GM11168 (cell line): ENCODE measurements around the gene RIOK3.
"Not testable (repeated sequence)": the region's sequence is repeated elsewhere in the genome, so short reads cannot be mapped to it uniquely, and the experiment has no call there.

Experiments used
- in situ Hi-C: fragments of 300-500 bp; cut with MboI; formaldehyde crosslinking; loops from one replicate; pipeline ENCODE4 v1.12.0; 2022; ENCODE audit warnings: low sequenced_read_pairs; ENCODE audit not compliant: unreplicated experiment

The RIOK3 gene

DNA sequence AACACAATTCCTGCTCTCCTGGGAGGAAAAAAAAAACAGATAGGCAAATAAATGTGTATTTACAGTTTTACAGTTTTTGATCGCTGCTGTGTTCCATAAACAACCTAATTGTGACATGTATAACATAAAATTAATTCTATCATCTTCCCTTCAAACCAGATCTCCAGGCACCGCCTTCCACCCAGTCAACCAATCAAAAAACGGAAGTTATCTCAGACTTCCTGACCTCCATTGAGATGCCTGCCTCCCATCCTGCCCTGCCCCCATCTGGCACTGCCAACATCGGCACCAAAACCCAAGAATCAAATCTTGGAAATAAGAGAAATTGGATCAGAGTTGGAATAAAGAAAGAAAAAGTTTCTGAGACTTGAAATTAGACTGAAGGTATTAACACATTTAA lies 3.1 kb upstream of the RIOK3 start:
- in situ Hi-C loops, result no loop called here

DNA sequence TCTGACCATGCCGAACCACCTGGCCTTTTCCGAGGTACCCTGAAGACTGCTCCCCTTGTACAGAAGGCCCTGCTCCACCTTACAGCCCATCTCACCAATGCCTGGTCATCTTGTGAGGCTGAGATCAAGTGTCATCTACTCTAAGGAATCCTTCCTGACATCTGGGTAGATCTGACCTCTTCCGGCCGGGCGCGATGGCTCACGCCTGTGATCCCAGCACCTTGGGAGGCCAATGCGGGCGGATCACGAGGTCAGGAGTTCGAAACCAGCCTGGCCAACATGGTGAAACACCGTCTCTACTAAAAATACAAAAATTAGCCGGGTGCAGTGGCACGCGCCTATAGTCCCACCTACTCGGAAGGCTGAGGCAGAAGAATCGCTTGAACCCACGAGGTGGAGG lies 2.1 kb upstream of the RIOK3 start:
- in situ Hi-C loops, result no loop called here

DNA sequence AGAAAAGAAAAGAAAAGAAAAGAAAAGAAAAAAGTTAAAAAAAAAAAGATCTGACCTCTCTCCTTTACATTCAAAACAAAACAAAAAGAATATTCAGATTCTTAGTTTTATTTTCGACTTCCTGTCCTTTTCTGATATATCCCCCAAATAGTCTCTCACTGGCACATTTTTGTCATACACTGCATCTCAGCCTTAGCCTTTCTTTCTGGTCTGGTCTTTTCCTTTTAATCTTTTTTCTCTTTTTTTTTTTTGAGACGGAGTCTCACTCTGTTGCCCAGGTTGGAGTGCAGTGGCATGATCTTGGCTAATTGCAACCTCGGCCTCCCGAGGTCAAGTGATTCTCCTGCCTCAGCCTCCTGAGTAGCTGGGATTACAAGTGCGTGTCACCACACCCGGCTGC lies 1.6 kb upstream of the RIOK3 start:
- in situ Hi-C loops, result no loop called here

DNA sequence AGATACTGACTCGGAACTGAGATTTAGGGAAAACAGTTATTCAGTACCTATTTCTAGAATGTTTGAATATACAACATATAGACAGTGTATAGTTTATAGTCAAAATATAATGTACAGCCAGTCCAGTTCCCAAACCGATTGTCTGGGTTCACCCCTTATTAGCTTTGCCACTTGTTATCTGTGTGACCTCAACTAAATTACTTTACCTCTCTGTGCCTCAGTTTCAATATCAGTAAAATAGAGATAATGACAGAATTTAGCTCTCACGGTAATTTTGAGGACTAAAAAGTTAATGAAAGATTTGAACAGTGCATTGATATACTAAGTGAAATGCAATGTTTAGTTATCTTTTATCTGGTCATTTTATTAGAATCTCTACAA lies 750 bp upstream of the RIOK3 start:
- in situ Hi-C loops, result no loop called here

DNA sequence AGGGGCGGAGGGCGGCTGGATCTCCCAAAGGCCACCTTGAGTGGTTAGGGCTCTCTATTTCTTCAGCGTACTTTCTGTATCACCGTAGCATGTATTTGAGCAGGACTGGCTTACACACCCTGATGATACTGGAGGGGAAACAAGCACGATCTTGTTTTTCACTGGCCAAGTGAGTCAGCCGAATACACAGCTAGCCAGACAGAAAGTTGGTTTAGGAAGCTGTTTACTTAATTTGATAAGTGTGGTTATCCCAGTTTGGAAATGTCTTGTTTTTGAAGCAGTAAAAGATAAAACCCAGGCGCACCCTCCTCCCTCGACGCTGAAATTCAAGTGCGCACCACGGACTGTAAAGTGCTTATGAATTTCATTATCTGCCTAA lies 582 bp downstream of the RIOK3 start:
- in situ Hi-C loops, result no loop called here

DNA sequence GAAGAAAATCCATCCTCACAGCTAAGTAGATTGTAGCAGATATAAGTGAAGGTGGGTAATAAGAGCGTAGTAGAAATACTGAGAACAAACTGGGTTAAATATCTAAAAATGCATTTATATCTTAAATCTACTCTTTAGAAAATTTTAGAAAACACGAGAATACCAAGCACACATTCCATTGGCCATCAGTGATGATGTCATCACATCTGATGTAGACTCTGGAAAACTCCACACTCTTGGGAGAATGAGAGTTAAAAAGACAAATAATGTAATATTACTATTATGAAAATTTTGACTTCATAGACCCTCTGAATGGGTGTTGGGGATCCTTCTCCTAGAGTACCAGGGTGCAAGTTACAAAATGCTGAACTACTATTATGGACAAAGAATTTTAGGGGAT lies 3.7 kb downstream of the RIOK3 start:
- in situ Hi-C loops, result no loop called here

DNA sequence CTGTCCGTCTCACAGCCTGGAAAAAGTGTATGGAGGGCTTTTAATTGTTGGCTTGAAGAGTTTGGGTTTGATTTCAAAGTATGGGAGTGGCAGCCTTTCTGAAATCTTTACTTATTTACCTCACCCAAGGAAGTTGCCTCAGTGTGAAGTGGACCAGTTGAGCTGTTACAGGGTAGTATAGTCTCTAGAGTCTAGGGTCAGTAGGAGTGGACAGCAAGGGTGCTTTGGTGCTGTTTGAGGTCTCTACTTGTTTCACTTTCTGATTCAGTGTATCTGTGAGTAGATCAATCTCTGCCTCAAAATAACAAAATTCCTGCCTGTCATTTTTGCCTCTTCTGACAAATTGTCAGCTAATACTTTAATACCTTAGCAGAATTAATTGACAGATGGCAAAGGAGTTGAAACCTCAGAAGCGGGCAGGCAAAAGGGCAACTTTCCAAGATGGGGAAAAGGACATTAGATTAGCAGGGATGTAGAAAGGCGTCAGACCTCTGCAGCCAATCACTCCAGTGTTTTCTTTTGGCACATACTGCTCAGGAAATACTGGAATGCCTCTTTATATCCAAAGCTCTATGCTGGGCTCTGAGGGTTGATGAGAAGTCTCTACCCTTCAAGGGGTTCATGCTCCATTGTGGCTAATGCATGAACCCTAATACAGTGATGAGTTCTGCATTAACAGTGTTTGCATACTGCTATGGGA lies 5.9 kb downstream of the RIOK3 start:
- in situ Hi-C loops, result no loop called here

DNA sequence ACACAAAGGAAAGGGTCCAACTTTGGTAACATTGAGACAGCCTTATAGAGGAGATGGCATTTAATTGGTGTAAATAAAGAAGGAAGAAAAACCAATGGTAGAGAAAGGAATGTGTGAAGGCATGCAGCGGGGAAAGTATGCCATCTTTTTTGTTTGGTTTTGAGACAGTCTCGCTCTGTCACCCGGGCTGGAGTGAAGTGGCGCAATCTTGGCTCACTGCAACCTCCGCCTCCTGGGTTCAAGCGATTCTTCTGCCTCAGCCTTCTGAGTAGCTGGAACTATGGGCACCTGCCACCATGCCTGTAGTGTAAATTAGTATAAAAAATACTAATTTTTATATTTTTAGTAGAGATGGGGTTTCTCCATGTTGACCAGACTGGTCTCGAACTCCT lies 6.4 kb downstream of the RIOK3 start:
- in situ Hi-C loops, result no loop called here

DNA sequence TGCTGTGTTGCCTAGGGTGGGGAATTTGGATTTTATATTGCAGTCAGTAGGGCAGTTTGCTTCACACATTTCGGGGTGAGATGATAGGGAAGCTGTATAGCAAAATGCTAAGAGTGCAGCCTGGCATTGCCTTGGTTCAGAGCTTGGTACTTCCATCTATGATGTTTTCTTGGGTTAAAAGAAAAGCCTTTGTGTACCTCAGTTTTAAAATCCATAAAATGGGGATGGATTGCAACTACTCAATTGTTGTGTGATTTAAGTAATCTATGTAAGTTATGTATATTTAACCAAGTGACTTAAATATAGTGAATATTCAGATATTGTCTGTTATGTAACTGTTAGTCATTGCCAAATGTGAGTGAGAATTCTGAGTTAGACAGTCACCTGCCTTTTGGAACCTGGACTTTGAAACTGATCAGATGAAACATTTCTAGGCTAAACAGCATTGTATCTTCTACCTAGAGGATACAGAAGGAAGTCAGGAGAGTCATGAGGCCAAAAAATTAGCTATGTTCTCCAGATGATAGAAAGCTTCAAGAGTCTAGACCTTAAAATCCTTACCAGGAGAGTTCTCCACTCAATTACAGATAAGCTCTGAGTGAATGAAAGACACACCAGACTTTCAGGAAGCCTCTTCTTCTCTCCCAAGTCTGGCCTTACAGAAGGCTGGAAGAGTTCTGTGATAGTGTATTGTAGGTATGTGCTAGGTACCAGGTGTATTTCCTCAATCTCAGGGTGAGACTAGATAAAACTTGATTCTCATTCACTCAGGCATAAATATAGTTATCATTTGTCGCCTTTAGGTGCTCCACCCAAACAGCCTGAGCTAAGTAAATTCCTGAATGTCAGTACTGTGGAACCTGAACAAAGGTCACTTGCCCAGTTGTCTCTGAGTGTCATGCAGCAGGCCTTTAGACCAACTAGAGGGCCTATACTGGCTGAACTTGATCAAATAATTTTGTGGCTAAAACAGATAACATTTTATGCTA lies 7.5 kb downstream of the RIOK3 start:
- in situ Hi-C loops, result no loop called here

DNA sequence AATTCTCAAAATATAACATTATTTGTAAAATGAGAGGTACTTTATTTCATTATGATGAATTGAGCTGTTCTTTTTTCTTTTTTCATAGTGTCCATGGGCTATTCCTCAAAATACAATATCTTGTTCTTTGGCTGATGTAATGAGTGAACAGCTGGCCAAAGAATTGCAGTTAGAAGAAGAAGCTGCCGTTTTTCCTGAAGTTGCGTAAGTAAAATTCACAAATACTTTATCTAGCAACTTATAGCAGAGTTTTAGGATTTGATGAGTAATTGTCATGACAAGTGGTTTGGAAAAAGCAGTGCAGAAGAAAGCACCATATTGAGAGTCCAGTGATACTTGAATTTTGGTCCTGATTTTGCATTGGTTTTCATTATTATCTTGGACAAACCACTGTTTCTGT lies 9.8 kb downstream of the RIOK3 start:
- in situ Hi-C loops, result no loop called here

DNA sequence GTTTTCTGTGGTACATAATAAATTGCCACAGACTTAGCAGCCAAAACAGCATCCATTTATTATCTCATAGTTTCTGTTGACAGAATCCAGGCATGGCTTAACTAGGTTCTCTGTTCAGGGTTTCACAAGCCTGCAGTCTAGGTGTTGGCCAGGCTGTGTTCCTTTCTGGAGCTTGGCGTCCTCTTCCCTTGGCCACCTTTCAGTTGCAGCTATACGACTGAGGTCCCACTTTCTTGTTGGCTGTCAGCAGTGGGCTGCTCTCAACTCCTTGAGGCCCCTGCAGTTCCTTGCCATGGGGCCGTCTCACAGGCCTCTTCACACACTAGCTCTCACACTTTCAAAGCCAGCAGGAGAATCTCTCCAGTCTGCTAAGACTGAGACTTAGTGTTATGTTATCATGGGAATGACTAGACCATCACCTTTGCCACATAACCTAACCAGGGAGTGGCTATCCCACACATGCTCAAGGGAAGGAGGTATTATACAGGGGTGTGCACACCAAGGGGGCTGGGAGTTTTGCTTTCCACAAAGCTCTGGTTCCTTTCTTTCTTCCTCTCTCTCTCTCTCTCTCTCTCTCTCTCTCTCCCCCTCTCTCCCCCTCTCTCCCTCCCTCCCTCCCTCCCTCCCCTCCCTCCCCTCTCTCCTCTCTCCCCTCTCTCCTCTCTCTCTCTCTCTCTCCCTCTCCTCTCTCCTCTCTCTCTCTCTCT lies 15.8 kb downstream of the RIOK3 start:
- in situ Hi-C loops, result no loop called here

DNA sequence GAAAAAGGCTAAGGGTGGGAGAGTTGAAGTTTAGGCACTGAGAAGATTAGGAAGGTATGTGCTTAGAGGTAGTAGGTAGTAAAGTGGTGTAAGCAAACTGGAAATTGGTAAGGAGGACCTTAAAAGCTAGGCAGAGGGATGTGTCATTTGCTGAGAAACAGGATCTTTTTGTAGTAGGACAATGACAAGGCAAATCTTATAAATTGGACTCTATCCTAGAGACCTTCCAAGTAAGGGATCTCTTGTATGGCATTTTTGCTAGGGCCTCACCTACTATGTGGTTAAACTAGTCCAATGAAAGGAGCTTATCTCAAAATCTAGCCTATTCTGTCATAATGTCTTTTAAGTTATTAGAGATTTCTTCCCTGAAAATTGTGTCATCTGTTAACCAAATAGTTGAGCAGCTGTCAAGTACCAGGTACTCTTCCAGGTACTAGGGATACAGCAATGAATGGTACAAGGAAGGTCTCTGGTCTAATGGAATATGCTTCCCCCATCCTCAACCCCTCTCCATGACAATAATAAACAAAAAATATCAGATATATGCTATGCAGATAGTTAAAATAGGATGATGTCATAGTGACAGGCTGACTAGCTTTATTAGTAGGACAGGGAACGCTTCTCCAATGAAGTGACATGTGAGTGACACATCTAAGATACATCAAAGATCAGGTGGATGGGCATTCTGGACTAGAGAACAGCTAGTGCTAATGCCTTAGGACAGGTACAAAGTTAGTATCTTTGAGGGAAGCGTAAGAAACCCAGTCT lies 17.7 kb downstream of the RIOK3 start:
- in situ Hi-C loops, result no loop called here

DNA sequence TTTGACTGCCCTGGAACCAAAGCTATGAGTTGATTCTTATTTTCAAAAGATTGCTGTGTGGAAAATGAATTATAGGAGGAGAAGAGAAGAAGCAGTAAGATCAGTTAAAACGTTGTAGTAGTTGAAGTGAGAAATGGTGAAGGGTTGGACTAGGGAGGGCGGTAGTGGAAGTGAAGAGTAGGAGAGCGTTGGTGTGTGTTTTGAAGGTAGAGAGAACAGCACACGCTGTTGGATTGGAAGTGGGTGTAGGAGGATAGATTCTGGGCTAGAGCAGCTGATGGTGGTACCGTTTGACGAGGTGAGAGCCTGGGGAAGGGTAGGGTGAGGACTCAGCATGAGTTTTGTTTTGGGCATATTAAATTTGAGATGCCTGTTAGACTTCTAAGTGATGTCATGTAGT lies 18.4 kb downstream of the RIOK3 start:
- in situ Hi-C loops, result no loop called here

DNA sequence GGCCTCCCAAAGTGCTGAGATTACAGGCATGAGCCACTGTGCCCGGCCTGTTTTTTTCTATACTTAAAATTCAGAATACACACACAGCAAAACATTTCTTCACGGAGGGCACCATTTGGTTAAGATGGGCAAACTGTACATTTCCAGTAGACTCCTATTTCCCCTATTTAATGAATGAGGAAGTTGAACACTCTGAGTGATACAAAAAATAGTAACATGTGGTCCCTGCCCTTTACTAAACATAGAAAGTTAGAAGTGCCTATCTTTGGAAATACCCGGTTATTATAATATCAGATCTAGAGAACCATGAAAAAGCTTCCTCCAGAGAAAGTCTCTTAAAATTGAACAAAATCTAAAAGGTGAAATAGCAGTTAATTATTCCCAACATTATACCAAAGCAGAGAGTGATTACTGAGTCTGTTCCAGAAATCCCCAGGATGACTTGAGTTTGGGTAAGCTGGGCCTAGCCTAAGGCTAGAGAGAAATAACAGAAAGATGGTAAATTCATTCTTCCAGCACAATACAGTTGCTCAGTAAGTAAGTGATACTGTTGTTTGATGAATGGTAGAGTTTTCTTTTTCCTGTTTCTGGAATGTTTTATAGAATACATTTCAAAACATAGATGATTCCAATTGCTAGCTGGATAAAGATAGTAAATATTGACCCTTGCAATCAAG lies 26.9 kb downstream of the RIOK3 start:
- in situ Hi-C loops, result no loop called here

DNA sequence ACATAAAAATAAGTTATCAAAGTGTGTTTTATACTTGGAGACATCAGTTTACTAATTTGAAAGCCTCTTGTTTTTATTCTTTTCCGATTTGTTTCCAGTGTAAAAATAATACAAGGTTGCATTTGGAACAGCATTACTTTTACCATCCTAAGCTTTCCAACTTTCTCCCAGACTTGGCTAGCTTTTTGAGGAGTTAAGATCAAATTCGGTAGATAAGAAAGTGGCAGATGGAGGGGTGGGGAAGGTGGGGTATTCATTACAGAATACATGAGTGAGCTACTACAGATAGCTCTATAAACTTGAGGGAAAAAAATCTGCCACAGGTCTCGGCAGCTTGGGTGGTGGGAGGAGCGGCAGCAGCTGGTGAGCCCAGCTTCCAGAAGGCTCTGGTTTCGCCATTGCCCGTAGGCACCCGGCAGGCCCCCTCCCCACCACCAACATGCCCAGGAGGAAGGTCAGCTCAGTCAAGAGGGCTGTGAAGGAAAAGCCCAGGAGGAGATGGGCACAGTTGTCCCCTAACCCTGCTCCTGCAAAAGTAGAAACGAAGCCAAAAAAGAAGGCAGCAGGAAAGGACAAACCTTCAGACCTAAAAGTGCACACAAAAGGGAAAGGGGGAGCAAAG lies 31.6 kb downstream of the RIOK3 start:
- in situ Hi-C loops, result no loop called here

DNA sequence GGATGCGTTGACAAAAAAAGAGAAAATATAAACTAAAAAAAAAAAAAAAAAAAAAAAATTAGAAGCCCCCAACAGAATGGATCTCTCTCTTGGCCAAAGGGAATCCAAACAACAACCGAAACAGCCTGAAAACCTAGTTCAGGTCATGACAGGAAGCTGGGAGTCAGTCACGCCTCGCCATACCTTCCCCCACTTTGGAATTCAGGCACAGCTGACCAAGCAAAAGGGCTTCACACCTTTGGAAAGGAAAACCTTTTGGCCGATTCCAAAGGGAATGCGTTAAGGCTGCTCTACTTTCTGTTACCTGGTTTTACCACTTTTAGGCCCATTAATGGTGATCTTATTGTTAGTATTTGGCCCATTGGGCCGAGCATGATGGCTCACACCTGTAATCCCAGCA lies 32.3 kb downstream of the RIOK3 start:
- in situ Hi-C loops, result no loop called here

DNA sequence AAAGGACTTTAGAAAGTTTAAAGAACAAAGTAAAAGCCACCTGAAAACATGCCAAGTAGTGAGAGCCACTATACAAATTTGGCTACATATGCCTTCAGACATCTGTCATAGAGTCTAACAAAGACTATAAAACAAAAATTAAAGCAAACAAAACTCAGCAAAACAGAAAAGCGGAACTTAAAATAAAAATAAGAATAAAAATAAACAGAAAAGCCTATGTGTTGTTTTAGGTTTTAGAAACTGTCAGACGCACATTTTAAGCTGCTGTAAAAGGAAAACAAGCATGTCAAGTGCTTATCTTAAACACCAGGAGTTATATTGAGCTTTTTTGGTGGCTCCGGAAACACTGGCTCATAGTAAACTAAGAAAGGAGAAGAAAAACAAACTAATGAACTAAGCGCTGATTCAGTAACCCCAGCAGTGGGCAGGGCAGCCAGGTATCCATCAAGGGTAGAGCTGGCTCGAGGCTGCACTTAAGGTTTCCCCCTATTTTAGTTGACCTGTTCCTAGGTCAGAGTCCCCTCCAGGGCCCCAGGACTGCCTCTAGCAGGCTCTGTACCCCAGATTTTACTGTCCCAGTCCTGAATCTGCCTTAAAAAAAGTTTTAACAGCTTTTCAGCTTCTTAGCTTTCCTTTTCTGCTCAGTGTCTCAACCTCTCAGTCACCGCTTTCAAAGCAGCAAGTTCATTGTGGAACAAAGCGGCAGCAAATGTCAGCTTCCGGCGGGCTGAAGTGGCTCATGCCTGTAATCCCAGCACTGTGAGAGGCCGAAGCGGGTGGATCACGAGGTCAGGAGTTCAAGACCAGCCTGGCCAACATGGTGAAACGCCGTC lies 34.9 kb downstream of the RIOK3 start:
- in situ Hi-C loops, result no loop called here

DNA sequence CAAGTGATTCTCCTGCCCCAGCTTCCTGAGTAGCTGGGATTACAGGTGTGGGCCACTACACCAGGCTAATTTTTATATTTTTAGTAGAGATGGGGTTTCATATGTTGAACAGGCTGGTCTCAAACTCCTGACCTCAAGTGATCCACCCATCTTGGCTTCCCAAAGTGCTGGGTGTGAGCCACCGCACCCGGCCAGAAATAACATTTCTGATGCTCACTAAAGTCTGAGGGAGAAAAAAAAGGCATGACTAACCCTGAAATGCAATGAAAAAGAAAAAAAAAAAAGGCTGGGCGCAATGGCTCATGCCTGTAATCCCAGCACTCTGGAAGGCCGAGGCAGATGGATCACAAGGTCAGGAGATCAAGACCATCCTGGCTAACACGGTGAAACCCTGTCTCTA lies 36.5 kb downstream of the RIOK3 start:
- in situ Hi-C loops, result not testable (repeated sequence)

DNA sequence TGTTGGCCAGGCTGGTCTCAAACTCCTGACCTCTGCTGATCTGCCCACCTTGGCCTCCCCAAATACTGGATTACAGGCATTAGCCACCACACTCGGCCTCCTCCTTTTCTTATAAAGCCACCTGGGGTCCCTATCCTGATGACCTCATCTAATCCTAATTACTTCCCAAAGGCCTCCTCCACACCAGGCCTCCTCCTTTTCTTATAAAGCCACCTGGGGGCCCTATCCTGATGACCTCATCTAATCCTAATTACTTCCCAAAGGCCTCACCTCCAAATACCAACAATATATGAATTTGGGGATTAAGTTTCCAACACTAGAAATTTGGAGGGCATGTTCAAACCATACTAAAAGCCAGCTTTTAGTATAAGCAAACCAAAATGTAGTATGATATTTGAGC lies 40.6 kb downstream of the RIOK3 start:
- in situ Hi-C loops, result no loop called here
